Fibroblast of mammary gland (primary cell): ENCODE data around the gene RAB3C.

Experiments used
- DNase-seq: peaks from one replicate; pipeline ENCODE4 v3.0.0-alpha.2; 2010; ENCODE audit warnings: low read depth
- H3K4me3 ChIP-seq: 2 replicates; pipeline ENCODE4 v1.5.1; 2011; ENCODE audit warnings: low read depth, mild to moderate bottlenecking, low read length, moderate library complexity; ENCODE audit not compliant: control insufficient read depth
- TF ChIP-seq, protein P1 (sequence below): conservative IDR thresholded peaks from 2 replicates; pipeline ENCODE4 v1.5.1; 2011; ENCODE audit warnings: low read depth, low read length, inconsistent platforms; ENCODE audit not compliant: control insufficient read depth, insufficient read depth

The RAB3C gene

GRCh38 chr5:58804291-58804690 is 221.4 kb downstream of the RAB3C start:
- H3K4me3 ChIP-seq: no peak overlapping the region
- TF ChIP-seq, protein P1, sequence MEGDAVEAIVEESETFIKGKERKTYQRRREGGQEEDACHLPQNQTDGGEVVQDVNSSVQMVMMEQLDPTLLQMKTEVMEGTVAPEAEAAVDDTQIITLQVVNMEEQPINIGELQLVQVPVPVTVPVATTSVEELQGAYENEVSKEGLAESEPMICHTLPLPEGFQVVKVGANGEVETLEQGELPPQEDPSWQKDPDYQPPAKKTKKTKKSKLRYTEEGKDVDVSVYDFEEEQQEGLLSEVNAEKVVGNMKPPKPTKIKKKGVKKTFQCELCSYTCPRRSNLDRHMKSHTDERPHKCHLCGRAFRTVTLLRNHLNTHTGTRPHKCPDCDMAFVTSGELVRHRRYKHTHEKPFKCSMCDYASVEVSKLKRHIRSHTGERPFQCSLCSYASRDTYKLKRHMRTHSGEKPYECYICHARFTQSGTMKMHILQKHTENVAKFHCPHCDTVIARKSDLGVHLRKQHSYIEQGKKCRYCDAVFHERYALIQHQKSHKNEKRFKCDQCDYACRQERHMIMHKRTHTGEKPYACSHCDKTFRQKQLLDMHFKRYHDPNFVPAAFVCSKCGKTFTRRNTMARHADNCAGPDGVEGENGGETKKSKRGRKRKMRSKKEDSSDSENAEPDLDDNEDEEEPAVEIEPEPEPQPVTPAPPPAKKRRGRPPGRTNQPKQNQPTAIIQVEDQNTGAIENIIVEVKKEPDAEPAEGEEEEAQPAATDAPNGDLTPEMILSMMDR: no peak
- DNase-seq: no peak

DNA sequence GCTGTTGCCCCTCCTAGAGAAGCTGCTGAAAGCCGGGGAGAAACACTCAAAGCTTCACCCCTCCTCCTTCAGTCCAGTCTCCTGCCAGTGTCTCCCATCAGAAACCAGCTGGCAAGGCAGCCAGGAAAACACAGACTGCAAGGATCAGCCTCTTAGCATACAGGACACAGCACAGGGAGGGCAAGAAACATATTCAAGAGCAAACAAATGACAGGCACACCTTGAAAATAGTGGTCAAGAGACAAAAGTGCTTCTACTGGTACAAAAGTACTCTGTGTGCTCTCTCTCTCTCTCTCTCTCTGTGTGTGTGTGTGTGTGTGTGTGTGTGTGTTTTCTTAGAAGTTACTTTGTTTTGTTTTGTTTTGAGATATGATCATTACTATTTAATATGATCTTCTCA is 227.2 kb downstream of the RAB3C start:
- TF ChIP-seq, protein P1: no peak
- no peak overlapping the region for H3K4me3 ChIP-seq

DNA sequence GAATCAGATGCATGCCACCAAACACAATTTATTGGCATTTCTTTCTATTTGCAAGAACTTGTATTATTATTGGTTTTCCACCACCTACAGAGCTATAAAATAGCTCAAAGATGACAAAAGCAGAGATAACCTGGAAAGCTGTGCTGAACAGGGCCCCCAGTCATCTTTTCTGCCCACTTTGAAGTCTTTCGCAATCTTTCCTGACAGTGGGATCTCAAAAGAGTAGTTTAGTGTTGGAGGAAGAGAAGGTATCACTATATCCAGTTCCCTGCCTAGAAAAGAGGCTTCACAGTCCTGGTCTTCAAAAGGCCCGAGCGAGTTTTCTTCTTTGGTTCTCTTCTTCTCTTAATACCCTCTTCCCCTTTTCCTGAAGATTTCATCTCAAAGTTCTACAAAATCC is 231.0 kb downstream of the RAB3C start:
- TF ChIP-seq, protein P1: no peak
- no peak for DNase-seq
- no peak overlapping the region for H3K4me3 ChIP-seq

More for the DNA sequence above, 227.2 kb downstream of the RAB3C start:
- no peak for DNase-seq

DNA sequence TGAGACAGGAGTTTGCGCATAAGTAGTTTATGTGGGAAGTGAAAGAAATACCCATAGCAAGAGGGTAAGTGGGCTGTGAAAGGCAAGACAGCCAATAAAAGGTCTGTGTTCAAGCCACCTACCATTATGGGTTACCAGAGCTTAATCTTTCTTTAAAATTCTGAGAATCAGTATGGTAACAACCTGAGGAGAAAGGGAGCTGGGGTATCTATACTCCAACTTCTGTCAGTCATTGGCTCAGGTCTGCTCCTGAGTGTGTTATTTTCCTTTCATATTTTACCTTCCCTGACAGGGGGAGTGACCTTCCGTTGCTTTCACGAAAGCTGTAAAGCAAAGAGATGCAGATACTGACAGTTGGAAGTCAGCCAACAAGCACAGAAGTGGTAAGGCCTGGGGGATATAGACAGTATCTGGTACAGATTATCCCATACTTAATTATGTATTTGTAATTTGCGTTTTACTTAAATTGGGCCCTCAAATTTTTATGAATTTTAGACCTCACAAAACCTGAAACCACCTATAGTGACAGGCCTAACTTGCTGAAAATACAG is 233.4 kb downstream of the RAB3C start:
- H3K4me3 ChIP-seq: no peak overlapping the region
- no peak for DNase-seq
- TF ChIP-seq, protein P1: no peak

DNA sequence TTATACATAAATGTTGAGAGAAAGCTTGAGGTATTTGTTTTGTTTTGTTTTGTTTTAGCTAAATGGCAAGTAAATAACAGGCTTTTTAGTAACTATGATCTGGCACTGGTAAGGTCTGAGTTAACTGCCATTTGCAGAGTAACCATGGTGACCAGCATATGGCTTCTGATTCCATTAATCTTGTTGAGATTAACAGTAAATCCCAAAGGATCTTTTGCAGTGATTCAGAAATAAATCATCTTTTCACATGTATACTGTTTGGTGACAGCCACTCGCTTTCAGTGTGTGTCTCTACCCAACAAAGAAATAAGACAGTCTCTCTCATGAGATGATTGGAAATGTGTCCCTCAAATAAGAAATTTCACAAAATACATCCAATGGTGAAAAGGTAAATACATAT is 235.6 kb downstream of the RAB3C start:
- TF ChIP-seq, protein P1: no peak
- H3K4me3 ChIP-seq: no peak overlapping the region

DNA sequence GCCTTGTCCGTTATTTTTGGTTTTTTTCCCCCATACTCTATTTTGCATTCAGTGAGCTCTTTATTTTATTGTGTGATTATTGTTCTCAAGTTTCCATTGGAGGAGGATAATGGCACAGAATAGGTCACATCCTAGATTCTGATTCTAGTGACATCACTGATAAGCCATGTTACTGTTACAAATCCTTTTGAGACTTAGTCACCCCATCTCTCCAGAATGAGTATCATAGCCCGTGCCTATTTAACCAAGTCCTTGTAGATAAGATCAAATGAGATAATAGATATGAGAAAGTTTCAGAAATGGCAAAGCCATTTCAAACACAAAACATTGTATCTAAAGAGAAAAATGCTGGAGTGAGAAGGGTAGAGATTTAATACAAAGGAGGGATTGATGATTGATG is 242.6 kb downstream of the RAB3C start:
- H3K4me3 ChIP-seq: no peak overlapping the region
- TF ChIP-seq, protein P1: no peak
- no peak for DNase-seq

More for the DNA sequence above, 235.6 kb downstream of the RAB3C start:
- no peak for DNase-seq

DNA sequence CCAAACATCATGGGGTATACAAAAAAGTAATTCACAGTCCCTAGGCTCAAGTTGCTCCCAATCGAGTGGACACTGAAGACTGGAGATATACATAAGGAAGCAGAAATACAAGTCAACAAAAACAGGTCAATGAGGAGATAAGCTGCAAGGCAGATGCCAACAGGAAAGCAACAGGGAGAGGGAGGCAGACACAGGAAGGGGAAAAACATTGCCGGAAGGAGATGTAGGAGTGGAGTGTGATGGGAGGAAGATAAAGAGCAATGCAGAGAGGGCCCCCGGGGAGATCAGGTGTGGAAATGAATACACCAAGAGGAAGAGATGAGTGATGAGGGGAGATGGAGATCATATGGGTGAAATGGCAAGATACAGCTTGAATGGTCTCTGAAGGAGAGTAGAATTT is 243.0 kb downstream of the RAB3C start:
- TF ChIP-seq, protein P1: no peak
- no peak for DNase-seq
- H3K4me3 ChIP-seq: no peak overlapping the region
